H1 (cell line): ENCODE results near the gene GPC6.

Source experiments
- POLR2A ChIP-seq, 2 experiments: IDR thresholded peaks; 1 replicate in 1 of 2; 2 replicates in 1 of 2; pipeline ENCODE4 v1.6.1; 2011; ENCODE audit warnings: low read depth in 2 of 2, low read length in 2 of 2, mild to moderate bottlenecking in 2 of 2; ENCODE audit errors: control extremely low read depth in 1 of 2
- POLR2AphosphoS5 ChIP-seq: IDR thresholded peaks from 2 replicates; pipeline ENCODE4 v1.6.1; 2011; ENCODE audit warnings: low read depth, low read length
- TF ChIP-seq, protein P1 (sequence below), 3 experiments: IDR thresholded peaks; 1 replicate in 2 of 3; 2 replicates in 1 of 3; pipeline versions ENCODE4 v1.5.1 to v1.6.1; 2011; ENCODE audit warnings: low read length in 3 of 3, mild to moderate bottlenecking in 3 of 3, inconsistent platforms in 2 of 3, low read depth in 1 of 3, moderate library complexity in 1 of 3; ENCODE audit not compliant: insufficient read depth in 1 of 3; ENCODE audit errors: control extremely low read depth in 1 of 3
- TF ChIP-seq, protein P2 (sequence below): IDR thresholded peaks from 2 replicates; pipeline ENCODE4 v1.6.1; 2011; ENCODE audit warnings: low read length, improper control_type of control experiment

DNA sequence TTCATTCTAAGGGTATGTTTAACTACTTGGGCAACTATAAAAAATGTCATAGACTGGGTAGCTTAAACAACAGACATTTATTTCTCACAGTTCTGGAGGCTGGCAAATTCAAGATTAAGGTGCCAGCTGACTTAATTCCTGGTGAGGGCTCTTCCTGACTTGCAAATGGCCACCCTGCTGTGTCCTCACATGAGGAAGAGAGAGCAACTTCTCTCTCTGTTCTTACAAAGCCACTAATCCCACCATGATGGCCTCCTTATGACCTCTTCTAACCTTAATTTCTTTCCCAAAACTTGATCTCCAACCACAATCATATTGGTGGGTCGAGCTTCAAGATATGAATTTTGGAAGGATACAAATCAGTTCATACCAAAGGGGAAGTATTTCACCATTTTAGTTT, 853.9 kb downstream of the GPC6 start:
- no peak for TF ChIP-seq POLR2A (IDR thresholded peaks at IDR 0.05; ENCODE audit: control extremely low read depth in 1 of 2, low read depth in 2 of 2, low read length in 2 of 2)
- TF ChIP-seq, protein P1, sequence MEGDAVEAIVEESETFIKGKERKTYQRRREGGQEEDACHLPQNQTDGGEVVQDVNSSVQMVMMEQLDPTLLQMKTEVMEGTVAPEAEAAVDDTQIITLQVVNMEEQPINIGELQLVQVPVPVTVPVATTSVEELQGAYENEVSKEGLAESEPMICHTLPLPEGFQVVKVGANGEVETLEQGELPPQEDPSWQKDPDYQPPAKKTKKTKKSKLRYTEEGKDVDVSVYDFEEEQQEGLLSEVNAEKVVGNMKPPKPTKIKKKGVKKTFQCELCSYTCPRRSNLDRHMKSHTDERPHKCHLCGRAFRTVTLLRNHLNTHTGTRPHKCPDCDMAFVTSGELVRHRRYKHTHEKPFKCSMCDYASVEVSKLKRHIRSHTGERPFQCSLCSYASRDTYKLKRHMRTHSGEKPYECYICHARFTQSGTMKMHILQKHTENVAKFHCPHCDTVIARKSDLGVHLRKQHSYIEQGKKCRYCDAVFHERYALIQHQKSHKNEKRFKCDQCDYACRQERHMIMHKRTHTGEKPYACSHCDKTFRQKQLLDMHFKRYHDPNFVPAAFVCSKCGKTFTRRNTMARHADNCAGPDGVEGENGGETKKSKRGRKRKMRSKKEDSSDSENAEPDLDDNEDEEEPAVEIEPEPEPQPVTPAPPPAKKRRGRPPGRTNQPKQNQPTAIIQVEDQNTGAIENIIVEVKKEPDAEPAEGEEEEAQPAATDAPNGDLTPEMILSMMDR (IDR thresholded peaks at IDR 0.05; ENCODE audit: control extremely low read depth in 1 of 3, insufficient read depth in 1 of 3, low read depth in 1 of 3, low read length in 3 of 3): no peak
- no peak for TF ChIP-seq POLR2AphosphoS5
- TF ChIP-seq, protein P2, sequence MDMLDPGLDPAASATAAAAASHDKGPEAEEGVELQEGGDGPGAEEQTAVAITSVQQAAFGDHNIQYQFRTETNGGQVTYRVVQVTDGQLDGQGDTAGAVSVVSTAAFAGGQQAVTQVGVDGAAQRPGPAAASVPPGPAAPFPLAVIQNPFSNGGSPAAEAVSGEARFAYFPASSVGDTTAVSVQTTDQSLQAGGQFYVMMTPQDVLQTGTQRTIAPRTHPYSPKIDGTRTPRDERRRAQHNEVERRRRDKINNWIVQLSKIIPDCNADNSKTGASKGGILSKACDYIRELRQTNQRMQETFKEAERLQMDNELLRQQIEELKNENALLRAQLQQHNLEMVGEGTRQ: no peak
